GM20000 (cell line): Measurements from ENCODE around the gene RIMS4.

Experiments used
- DNase-seq: peaks from one replicate; pipeline ENCODE4 v3.0.0; 2012; ENCODE audit warnings: low spot score
- CTCF ChIP-seq: IDR thresholded peaks from 2 replicates; pipeline ENCODE4 v1.5.1; 2012; ENCODE audit warnings: mild to moderate bottlenecking, control low read depth; ENCODE audit errors: extremely low read depth, missing control alignments

Gene RIMS4

GRCh38 chr20:44702776-44703175 lies 107.6 kb downstream of the RIMS4 start:
- TF ChIP-seq CTCF = no peak

GRCh38 chr20:44701858-44702256 lies 108.5 kb downstream of the RIMS4 start:
- no peak for DNase-seq

More at GRCh38 chr20:44702776-44703175, 107.6 kb downstream of the RIMS4 start:
- peak; percentile 59 for DNase-seq

More at GRCh38 chr20:44701858-44702256, 108.5 kb downstream of the RIMS4 start:
- TF ChIP-seq CTCF = no peak
